Measurements from ENCODE around the gene OXER1.

DNA sequence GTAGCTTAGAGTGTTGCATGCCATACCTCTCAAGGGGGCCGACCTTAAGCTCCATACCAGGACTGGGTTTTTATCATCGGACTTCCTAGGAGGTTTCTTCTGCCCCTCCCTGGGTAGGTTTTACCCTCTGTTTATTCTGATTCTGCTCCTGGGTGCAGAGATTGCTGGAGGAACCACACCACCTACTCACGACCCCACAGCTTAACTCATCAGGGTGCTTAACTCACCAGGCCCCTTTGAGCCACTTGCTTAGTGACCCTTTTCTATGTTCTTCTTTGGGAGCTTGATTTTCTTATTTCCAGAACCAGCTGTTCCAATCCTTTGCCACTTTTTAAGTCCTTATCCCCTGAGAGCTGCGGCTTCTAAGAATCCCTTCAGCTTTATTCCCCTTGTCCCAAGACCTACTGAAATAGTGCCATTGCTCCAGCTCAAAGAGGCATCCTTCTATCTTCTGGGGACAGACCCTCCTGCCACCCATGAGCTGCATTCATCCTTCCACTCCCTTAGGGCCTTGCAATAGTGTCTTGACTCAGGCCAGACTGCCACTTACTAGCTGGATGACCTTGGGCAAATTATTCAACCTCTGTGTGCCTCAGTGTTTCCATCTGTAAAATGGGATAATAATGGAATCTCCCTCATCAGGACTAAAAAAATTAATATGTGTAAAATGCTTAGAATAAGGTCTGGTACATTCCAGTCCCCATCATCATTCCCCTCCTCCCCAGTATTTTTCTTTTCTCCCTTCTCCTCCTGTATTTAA, 5.8 kb downstream of the OXER1 start:
- TF ChIP-seq POLR2A (conservative IDR thresholded peaks at IDR 0.05) (no peak), TRIM24 (IDR thresholded peaks at IDR 0.05) (no peak), BACH1 (tag; IDR thresholded peaks at IDR 0.05) (no peak)
- TF ChIP-seq, protein P1, sequence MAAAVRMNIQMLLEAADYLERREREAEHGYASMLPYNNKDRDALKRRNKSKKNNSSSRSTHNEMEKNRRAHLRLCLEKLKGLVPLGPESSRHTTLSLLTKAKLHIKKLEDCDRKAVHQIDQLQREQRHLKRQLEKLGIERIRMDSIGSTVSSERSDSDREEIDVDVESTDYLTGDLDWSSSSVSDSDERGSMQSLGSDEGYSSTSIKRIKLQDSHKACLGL (CRISPR knock-in tag; IDR thresholded peaks at IDR 0.05; ENCODE audit: borderline replicate concordance, poor library complexity, severe bottlenecking) = no peak
